Keratinocyte (primary cell): ENCODE measurements around the gene RRBP1.

ENCODE experiments used
- EZH2 ChIP-seq: IDR thresholded peaks from one replicate; pipeline ENCODE4 v1.6.1; 2012; ENCODE audit warnings: inconsistent platforms, mild to moderate bottlenecking, low read length, moderate library complexity
- TF ChIP-seq, protein P1 (sequence below), 3 experiments: IDR thresholded peaks in 1 of 3; conservative IDR thresholded peaks in 1 of 3; optimal IDR thresholded peaks in 1 of 3; 2 replicates in 2 of 3; 3 replicates in 1 of 3; pipeline versions ENCODE3 to v1.5.1; 2011; ENCODE audit warnings: low read length in 3 of 3, mild to moderate bottlenecking in 3 of 3, moderate library complexity in 2 of 3, control low read depth in 1 of 3, inconsistent platforms in 1 of 3; ENCODE audit not compliant: insufficient read depth in 2 of 3; ENCODE audit errors: extremely low read depth in 1 of 3

- TF ChIP-seq, protein P1, sequence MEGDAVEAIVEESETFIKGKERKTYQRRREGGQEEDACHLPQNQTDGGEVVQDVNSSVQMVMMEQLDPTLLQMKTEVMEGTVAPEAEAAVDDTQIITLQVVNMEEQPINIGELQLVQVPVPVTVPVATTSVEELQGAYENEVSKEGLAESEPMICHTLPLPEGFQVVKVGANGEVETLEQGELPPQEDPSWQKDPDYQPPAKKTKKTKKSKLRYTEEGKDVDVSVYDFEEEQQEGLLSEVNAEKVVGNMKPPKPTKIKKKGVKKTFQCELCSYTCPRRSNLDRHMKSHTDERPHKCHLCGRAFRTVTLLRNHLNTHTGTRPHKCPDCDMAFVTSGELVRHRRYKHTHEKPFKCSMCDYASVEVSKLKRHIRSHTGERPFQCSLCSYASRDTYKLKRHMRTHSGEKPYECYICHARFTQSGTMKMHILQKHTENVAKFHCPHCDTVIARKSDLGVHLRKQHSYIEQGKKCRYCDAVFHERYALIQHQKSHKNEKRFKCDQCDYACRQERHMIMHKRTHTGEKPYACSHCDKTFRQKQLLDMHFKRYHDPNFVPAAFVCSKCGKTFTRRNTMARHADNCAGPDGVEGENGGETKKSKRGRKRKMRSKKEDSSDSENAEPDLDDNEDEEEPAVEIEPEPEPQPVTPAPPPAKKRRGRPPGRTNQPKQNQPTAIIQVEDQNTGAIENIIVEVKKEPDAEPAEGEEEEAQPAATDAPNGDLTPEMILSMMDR (optimal IDR thresholded peaks at IDR 0.05 in 1 of 3, IDR thresholded peaks at IDR 0.05 in 1 of 3, conservative IDR thresholded peaks at IDR 0.05 in 1 of 3; ENCODE audit: extremely low read depth in 1 of 3, insufficient read depth in 2 of 3, low read length in 3 of 3), result no peak
- TF ChIP-seq EZH2, result no peak
Observed at GRCh38 chr20:17617868-17618672, 64.0 kb downstream of the RRBP1 start.
